Fibroblast of lung (primary cell): ENCODE results near the gene MDFI.

Source experiments
- CTCF ChIP-seq, 2 donors: IDR thresholded peaks in 1 of 2; conservative IDR thresholded peaks in 1 of 2; 1 replicate in 1 of 2; 2 replicates in 1 of 2; pipeline ENCODE4 v1.5.1; 2011 to 2012; ENCODE audit warnings: low read length in 2 of 2, control low read depth in 1 of 2, inconsistent platforms in 1 of 2, low read depth in 1 of 2, mild to moderate bottlenecking in 1 of 2
- EZH2 ChIP-seq: IDR thresholded peaks from 2 replicates; pipeline ENCODE4 v1.5.1; 2012; ENCODE audit warnings: low read length, control low read depth, mild to moderate bottlenecking; ENCODE audit errors: missing control alignments

DNA sequence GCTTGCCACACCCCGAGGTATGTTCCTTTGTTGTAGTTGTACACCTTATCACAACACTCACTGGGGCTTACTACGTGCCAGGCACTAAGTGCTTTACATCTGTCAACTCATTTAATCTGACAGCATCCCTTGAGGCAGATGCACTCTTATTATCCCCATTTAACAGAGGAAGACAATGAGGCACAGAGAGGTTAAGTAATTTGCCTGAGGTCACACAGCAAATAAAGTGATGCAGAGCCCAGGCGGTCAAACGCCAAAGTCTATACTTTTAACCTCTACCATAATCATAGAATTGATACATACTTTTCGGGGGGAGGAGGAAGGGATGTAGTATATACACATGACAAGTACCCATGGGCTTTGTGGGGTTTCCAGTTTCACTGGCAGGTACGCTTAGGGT is 37.7 kb downstream of the MDFI start:
- TF ChIP-seq CTCF (conservative IDR thresholded peaks at IDR 0.05 in 1 of 2, IDR thresholded peaks at IDR 0.05 in 1 of 2; ENCODE audit: low read depth in 1 of 2, low read length in 2 of 2) (no peak), EZH2 (no peak)
